Right lobe of liver (tissue), 6 donors: ENCODE measurements around the gene RAPGEF3. TPM values are rescaled to one million over a fixed set of nuclear protein-coding genes. Genes with fewer than 3 reads are reported as not detected.

Experiments
- ATAC-seq, 4 donors: fragments of 200-7000 bp; cut with Tn5 transposase; one replicate each; pipeline ENCODE4 v1.9.1; 2020; ENCODE audit warnings: mild to moderate bottlenecking in 4 of 4, moderate library complexity in 4 of 4
- DNase-seq, 3 donors: peaks; one replicate each; pipeline ENCODE4 v3.0.0-alpha.2; 2020
- H3K27ac ChIP-seq, 3 donors: fragments of 200-600 bp; one replicate each; pipeline ENCODE4 v1.8.0; 2022
- H3K27me3 ChIP-seq, 2 donors: fragments of 200-600 bp; one replicate each; pipeline ENCODE4 v1.8.0; 2022
- H3K36me3 ChIP-seq, 4 donors: fragments of 200-600 bp; sonication (generic) in 1 of 4; one replicate each; pipeline versions ENCODE4 v1.5.1 to v1.8.0; 2017 to 2022; ENCODE audit warnings: control low read depth in 1 of 4
- H3K4me1 ChIP-seq, 4 donors: fragments of 200-600 bp; sonication (generic) in 1 of 4; one replicate each; pipeline versions ENCODE4 v1.5.1 to v1.8.0; 2017 to 2022; ENCODE audit warnings: control low read depth in 1 of 4
- H3K4me3 ChIP-seq, 3 donors: fragments of 200-600 bp; one replicate each; pipeline ENCODE4 v1.8.0; 2022
- H3K9me3 ChIP-seq, 4 donors: fragments of 200-600 bp; sonication (generic) in 1 of 4; one replicate each; pipeline versions ENCODE4 v1.5.1 to v1.8.0; 2017 to 2022; ENCODE audit warnings: control low read depth in 1 of 4
- POLR2A ChIP-seq: fragments of 450-650 bp; IDR thresholded peaks from one replicate; pipeline ENCODE4 v1.6.1; 2017; ENCODE audit warnings: antibody characterized with exemption, mild to moderate bottlenecking
- WGBS: methylation state at CpG from one replicate; pipeline ENCODE4 v1.1.6; 2018; ENCODE audit warnings: low coverage, low lambda C conversion rate; ENCODE audit not compliant: insufficient coverage; ENCODE audit errors: missing lambda C conversion rate; 5-methylcytosine and 5-hydroxymethylcytosine counted together
- intact Hi-C, 2 donors: fragments of 100-400 bp; cut with DNase I; formaldehyde crosslinking; loops; one replicate each; pipeline versions ENCODE4 v1.11.2 to v1.14.1; 2022
- total RNA-seq, 6 experiments: library from RNA; depleted of rRNA in 2 of 6; stranded (reverse); fragments of >200 nt in 2 of 6; fragmentation: NEBNext Ultra II Directional in 3 of 6; extraction: Animal tissue kit (Norgen Biotek cat#: 25700) in 3 of 6; gene quantifications; one replicate each; pipeline versions ENCODE4 v1.1.0 to v1.2.4, GENCODE V29; 2016 to 2023
- TF ChIP-seq, protein P1 (sequence below), 4 donors: fragments of 200-600 bp in 3 of 4; fragments of 450-650 bp in 1 of 4; IDR thresholded peaks; one replicate each; pipeline versions ENCODE4 v1.5.1 to v1.8.0; 2016 to 2022; ENCODE audit warnings: antibody characterized with exemption in 4 of 4, mild to moderate bottlenecking in 2 of 4
- donor health status: DM: no; HTN: yes; CAD: no.
- donor health status: DM: no; HTN: no; CAD: no.
- donor health status: DM: no; HTN: no; CAD: no.
- donor health status: DM: no; HTN: yes; CAD: no.
- donor health status: DM: no; HTN: yes; CAD: no.

Gene RAPGEF3
- total RNA-seq, 6 experiments from 2014 or later, result 0.81 to 4.6 (median 2.6) TPM

DNA sequence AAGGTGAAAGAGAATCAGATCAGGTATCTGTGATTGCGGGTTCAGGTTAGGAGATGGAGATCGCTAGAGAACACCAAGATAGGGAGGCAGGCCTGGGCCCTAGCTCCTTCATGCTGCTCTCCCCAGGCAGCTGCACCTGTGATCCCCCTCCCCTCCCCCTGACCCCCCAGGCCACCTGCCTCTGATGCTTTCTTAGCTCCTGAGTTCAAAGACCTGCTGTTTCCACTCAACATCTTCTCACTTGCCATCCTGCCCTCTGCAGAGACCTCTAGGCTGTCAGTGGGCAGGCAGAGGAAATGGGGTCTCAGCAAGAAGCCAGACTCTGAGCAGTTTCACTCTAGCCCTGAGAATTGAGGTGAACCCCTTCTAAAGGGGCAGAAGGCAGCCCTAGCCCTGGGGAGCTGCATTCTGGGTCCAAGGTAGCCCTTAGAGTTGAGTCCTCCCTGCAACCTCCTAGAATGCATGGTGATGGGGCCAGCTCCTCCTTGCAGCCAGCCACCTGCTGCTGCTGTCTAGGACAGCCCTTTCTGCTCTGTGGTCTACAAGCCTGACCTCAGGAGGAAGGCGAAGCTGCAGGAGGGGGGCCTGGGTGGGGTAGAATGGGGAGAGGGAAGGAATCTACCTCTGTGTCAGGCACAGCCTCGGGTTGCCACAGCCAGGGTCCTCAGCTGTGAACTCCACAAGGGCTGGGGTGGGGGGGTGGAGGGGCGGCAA is 8.0 kb upstream of the RAPGEF3 start:
- ATAC-seq, result no peak
- intact Hi-C loops, result loop anchor here in 1 of 2 donors (10.0 kb wide), 1 partner anchor 52 kb away; no protein-coding TSS in a partner anchor

DNA sequence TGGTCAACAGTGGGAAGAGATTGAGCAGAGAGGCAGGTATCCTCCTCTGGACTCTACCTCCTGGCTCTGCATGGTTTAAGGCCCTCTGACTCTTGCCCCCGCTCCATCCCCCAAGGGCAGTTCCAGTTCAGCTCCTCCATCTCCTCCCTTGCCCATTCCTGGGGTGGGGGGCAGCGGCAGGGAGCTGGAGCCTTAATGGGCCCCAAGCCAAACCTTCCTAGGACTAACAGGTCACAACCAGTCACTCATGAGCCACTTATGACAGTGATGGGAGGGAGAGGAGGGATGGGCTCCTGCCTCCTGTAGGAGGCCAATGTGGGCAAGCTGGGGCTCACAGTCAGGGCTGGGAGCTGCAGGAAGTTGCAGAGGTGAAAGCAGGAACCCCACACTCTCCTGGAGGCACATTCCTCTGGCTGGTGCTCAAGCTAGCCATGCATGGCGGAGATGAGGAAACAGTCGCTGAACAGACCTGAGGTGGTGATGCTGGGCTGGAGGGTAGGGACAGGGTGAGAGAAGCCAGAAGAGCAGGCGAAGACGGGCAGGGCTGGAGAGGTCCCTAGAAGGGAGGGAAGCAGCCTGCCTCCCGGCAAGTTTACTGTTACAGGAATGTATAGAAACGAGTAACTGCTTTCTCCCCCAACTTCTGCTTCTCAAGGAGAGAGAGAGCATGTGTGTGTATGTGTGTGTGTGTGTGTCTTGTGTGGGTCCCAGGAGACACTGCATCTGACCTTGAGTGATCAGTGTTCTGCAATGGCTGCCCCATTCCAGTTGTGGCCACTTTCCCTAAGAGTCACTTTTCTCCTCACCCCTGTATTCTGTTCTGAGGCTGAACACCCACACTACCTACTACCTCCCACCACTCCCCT is 5.0 kb upstream of the RAPGEF3 start:
- H3K36me3 ChIP-seq, result no peaks in the 10 kb centered on the region
- TF ChIP-seq, protein P1, sequence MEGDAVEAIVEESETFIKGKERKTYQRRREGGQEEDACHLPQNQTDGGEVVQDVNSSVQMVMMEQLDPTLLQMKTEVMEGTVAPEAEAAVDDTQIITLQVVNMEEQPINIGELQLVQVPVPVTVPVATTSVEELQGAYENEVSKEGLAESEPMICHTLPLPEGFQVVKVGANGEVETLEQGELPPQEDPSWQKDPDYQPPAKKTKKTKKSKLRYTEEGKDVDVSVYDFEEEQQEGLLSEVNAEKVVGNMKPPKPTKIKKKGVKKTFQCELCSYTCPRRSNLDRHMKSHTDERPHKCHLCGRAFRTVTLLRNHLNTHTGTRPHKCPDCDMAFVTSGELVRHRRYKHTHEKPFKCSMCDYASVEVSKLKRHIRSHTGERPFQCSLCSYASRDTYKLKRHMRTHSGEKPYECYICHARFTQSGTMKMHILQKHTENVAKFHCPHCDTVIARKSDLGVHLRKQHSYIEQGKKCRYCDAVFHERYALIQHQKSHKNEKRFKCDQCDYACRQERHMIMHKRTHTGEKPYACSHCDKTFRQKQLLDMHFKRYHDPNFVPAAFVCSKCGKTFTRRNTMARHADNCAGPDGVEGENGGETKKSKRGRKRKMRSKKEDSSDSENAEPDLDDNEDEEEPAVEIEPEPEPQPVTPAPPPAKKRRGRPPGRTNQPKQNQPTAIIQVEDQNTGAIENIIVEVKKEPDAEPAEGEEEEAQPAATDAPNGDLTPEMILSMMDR (IDR thresholded peaks at IDR 0.05), result no peak
- TF ChIP-seq POLR2A, result no peak
- H3K4me3 ChIP-seq, result no peak overlapping the region
- no peaks in the 10 kb centered on the region for H3K9me3 ChIP-seq
- H3K4me1 ChIP-seq, result peaks cover 0 to 13% (median 2%) of the 10 kb centered on the region in 4 donors
- 60% methylated on average over 2 of the region's 8 CpGs for WGBS
- intact Hi-C loops, result loop anchor here in 1 of 2 donors (10.0 kb wide), 1 partner anchor 49 kb away; no protein-coding TSS in a partner anchor
- DNase-seq (no peak), ATAC-seq (no peak)
- no peak overlapping the region for H3K27ac ChIP-seq
- no peaks in the 10 kb centered on the region for H3K27me3 ChIP-seq

More for the DNA sequence above, 8.0 kb upstream of the RAPGEF3 start:
- Histone ChIP-seq H3K36me3 (no peaks in the 10 kb centered on the region), H3K27me3 (no peaks in the 10 kb centered on the region), H3K27ac (no peak overlapping the region), H3K4me1 (peaks cover 0 to 19% (median 3%) of the 10 kb centered on the region in 4 donors), H3K4me3 (no peak overlapping the region), H3K9me3 (no peaks in the 10 kb centered on the region)
- TF ChIP-seq, protein P1 (IDR thresholded peaks at IDR 0.05), result no peak
- TF ChIP-seq POLR2A, result no peak
- no peak for DNase-seq
- 80% methylated on average over 1 of the region's 5 CpGs for WGBS

DNA sequence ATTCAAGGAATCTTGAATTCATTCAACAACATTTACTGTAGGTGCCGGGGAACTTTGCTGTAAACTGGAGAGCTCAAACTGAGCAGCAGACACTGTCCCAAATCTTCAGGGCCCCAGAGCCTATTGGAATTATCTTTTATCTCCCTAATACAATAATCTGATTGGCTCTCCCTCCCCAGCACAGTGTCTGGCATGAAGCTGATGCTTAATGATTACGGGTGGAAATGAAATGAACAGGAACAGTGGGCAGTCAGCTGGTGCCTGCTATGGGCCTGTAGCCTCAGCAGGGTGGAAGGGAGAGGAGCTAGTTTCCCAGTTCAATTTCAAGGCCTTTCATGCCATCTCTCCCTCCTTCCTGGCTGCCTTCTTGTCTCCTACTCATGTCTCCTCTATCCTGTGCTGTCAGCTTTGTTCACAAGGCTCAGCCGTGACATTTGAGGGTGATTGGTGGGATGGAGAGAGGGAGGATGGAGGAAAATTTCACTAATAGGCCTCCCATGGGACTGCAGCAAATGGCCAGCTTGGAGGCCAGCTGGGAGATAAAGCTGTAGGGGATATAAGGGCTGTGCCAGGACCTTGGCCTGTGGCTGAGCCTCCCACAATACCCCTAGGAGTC is 4.3 kb upstream of the RAPGEF3 start:
- TF ChIP-seq, protein P1 (IDR thresholded peaks at IDR 0.05), result no peak
- no peak for TF ChIP-seq POLR2A
- intact Hi-C loops, result loop anchor here in 1 of 2 donors (10.0 kb wide), 1 partner anchor 48 kb away; no protein-coding TSS in a partner anchor
- DNase-seq (no peak), ATAC-seq (no peak)
- no peak overlapping the region for H3K4me3 ChIP-seq
- WGBS, result 82% methylated on average over 2 of the region's 3 CpGs
- no peaks in the 10 kb centered on the region for H3K9me3 ChIP-seq
- H3K27ac ChIP-seq, result no peak overlapping the region
- H3K27me3 ChIP-seq, result no peaks in the 10 kb centered on the region
- peaks cover 0 to 5% (median 2%) of the 10 kb centered on the region in 4 donors for H3K4me1 ChIP-seq
- no peaks in the 10 kb centered on the region for H3K36me3 ChIP-seq

DNA sequence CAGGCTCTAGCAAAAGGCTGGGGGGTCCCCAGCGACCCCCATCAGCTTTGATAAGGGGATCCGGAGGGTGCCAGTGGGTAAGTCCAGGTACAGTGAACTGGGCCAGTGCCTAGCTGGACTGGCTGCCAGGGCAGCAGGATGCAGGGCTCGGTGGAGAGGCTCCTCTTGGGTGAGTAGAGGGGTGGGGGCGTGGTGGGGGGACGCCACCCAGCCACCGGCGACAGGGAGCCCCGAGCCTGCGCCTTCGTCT is 171 bp downstream of the RAPGEF3 start:
- 9% methylated on average over 6 of the region's 10 CpGs for WGBS
- H3K27ac ChIP-seq, result peak overlapping the region; percentile 21 to 88 (median 29)
- intact Hi-C loops, result no loop called here

More for the DNA sequence above, 171 bp downstream of the RAPGEF3 start:
- Histone ChIP-seq H3K4me3 (peak overlapping the region; percentile 61 to 67 (median 67)), H3K36me3 (no peaks in the 10 kb centered on the region), H3K27me3 (no peaks in the 10 kb centered on the region), H3K4me1 (peaks cover 0 to 5% (median 2%) of the 10 kb centered on the region in 4 donors), H3K9me3 (no peaks in the 10 kb centered on the region)
- no peak for TF ChIP-seq POLR2A
- TF ChIP-seq, protein P1 (IDR thresholded peaks at IDR 0.05), result no peak
- DNase-seq (no peak), ATAC-seq (no peak)
